VCaP (cell line): ENCODE results near the gene XCR1.
A peak's percentile ranks its signal among the peaks of the same experiment; 100 is the strongest.

Experiments used
- H3K27ac ChIP-seq: fragments of 450-650 bp; 2 replicates; pipeline ENCODE4 v1.5.1; 2017
- TF ChIP-seq, protein P1 (sequence below): fragments of 450-650 bp; conservative IDR thresholded peaks from 2 replicates; pipeline ENCODE4 v1.5.1; 2017; ENCODE audit warnings: mild to moderate bottlenecking, moderate library complexity

XCR1 gene

GRCh38 chr3:45969116-45969515, 58.2 kb downstream of the XCR1 start:
- H3K27ac ChIP-seq = peak overlapping the region; percentile 66
- TF ChIP-seq, protein P1, sequence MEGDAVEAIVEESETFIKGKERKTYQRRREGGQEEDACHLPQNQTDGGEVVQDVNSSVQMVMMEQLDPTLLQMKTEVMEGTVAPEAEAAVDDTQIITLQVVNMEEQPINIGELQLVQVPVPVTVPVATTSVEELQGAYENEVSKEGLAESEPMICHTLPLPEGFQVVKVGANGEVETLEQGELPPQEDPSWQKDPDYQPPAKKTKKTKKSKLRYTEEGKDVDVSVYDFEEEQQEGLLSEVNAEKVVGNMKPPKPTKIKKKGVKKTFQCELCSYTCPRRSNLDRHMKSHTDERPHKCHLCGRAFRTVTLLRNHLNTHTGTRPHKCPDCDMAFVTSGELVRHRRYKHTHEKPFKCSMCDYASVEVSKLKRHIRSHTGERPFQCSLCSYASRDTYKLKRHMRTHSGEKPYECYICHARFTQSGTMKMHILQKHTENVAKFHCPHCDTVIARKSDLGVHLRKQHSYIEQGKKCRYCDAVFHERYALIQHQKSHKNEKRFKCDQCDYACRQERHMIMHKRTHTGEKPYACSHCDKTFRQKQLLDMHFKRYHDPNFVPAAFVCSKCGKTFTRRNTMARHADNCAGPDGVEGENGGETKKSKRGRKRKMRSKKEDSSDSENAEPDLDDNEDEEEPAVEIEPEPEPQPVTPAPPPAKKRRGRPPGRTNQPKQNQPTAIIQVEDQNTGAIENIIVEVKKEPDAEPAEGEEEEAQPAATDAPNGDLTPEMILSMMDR = no peak

GRCh38 chr3:45968706-45969105, 58.6 kb downstream of the XCR1 start:
- peak overlapping the region; percentile 66 for H3K27ac ChIP-seq
- TF ChIP-seq, protein P1 = no peak

DNA sequence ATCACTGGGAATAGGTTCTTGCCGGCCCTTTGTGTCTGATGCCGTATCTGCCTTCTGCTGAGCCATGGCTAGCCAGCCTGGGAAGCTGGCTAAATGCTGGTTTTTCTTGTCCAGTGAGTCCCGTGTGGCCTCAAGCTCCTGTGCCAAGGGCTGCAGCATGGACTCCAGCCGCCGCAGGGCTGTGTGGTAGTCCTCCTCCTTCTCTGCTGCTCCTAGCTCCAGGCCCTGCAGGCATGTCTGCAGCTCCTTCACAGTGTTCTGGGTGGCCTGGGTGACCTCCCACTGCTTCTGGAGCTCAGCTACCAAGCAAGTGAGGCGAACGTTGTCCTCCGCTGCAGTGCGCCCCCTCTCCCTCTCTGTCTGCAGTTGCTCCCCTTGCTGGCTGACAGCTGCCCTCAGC, 59.1 kb downstream of the XCR1 start:
- TF ChIP-seq, protein P1 = no peak
- H3K27ac ChIP-seq = peak overlapping the region; percentile 66

DNA sequence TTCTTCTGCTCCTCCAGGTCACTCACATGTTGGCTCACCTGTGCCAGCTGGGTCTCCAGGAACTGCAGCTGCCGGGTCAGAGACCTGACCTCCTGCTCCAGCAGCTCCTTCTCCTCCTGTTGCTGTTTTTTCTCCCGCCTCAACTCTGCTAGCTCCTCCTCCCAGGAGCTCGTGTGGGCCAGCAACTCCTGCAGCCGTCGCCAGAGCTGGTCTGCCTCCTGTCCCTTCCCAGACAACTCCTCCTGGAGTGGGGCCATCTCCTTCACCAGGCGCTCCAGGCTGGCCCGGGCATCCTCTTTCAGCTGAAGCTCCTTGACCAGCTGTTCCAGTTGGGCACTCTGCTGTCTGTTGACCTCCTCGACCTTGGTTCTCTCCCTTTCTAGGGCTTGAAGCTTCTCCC, 59.6 kb downstream of the XCR1 start:
- TF ChIP-seq, protein P1 = no peak
- peak overlapping the region; percentile 66 for H3K27ac ChIP-seq
